ENCODE results near the gene CHURC1.
A peak's percentile ranks its signal among the peaks of the same experiment; 100 is the strongest.

CHURC1 gene

DNA sequence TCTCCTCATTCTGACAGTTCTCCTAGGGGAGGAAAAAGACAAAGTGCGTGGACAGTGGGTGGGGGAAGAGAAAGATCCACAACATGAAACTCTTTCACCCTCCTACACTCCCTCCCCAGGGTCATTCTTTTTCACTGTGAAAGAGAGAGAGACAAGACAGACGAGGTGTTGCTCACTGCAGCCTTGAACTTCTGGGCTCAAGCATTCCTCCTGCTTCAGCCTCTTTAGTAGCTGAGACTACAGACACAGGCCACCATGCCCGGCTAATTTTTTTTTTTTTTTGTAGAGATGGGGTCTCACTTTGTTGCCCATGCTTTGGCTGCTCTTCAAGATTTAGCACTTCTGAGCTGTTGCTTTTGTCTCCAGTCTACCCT lies 25.5 kb downstream of the CHURC1 start (continued):
- no peak for TF ChIP-seq ZBTB17 (tag by site-specific recombination; IDR thresholded peaks at IDR 0.05)
- TF ChIP-seq ZNF391 (tag by site-specific recombination; IDR thresholded peaks at IDR 0.05; ENCODE audit: borderline replicate concordance, low read depth), result no peak
- no peak for TF ChIP-seq SP2 (tag by site-specific recombination; IDR thresholded peaks at IDR 0.05)
- no peak for TF ChIP-seq ZNF776 (tag by site-specific recombination; IDR thresholded peaks at IDR 0.05; ENCODE audit: borderline replicate concordance)
- TF ChIP-seq ZNF558 (tag by site-specific recombination; IDR thresholded peaks at IDR 0.05), result no peak
- no peak for TF ChIP-seq PBX3 (CRISPR knock-in tag; IDR thresholded peaks at IDR 0.05)

DNA sequence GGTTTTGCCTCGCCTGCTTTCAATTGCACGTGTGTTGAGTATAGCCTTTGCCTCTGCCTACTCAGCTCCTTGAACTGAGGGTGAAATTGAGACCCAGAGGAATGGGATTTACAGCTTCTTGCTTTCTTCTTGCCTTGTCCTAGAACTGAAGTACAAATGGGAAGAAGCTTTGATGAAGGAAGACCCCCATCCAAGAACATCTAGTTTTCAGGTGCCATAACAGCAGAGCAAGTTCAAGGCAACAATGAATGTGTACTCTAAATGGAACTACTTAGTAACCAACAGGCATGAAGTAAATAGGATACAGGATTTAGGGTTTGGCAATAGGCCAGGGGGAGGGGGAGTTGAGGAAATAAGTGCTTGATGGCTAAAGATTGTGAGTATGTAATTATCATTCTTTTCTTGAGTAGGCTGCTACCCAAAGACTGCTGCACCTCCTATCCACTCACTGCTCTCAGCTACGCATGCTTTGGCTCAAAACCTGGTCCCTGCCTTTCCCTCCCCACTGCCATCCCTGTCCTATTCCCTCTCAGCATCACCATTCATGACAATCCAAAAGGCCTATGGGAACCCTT lies 26.2 kb downstream of the CHURC1 start:
- no peak overlapping the region for H3K27ac ChIP-seq (ENCODE audit: extremely low read depth, low read depth, low read length)

DNA sequence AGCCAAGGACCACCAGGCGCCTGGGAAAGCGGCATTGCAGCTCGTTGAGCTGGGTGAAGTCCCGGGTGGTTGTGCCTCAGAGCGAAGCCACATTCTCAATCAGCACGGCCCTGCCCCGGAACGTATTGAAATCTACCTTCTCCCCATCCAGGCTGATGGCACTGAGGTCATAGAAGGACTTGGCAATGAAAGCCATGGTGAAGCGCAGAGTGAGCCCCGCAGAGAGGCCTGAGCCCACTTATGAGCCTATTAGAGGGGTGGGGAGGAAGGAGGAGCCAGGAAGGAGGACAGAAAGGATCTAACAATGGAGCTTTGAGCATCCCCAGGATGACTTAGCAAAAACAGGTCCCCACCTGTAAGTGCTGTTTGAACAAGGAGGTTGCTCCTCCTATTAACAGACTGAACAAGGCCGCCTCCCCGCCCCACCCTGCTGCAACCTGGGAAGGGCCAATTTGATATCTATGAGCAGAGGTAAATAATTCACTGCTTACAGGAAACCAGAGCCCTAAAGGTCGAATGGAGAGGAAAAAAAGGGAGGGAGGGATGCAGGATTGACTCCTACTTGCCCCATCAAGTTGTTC lies 28.4 kb downstream of the CHURC1 start, which contains the start of gene GPX2:
TSS of gene GPX2 (minus strand) at position 215 of the 581 bp plus-strand sequence. CDS start at position 196, 19 bp downstream.
- POLR2A ChIA-PET, result no interaction called here

More for the DNA sequence above, 26.2 kb downstream of the CHURC1 start:
- H3K4me3 ChIP-seq (ENCODE audit: low read depth, low read length), result no peak overlapping the region
- ChIA-PET POLR2A (no interaction called here), CTCF (interaction anchor here (0.7 to 1.0 kb wide), 3 partner anchors 44 to 596 kb away, joined by 3 to 4 read pairs (median 4); no protein-coding TSS in a partner anchor)
- TF ChIP-seq SP7 (tag by site-specific recombination; IDR thresholded peaks at IDR 0.05), result peak; percentile 70
- no peak for TF ChIP-seq ZNF146 (tag by site-specific recombination; IDR thresholded peaks at IDR 0.05)
- peaks cover 9% of the 10 kb centered on the region for H3K4me1 ChIP-seq (ENCODE audit: control insufficient read depth, insufficient read depth, low read length)
- H3K9me3 ChIP-seq (ENCODE audit: control insufficient read depth, insufficient read depth, low read depth, low read length), result no peaks in the 10 kb centered on the region
- peaks cover 4 to 22% of the 10 kb centered on the region in 2 experiments; a peak in 2 of 3 replicates for H3K36me3 ChIP-seq (ENCODE audit: control insufficient read depth in 2 of 2, insufficient read depth in 1 of 2, low read length in 2 of 2)

More for the DNA sequence above, 28.4 kb downstream of the CHURC1 start, which contains the start of gene GPX2:
- Histone ChIP-seq H3K36me3 (ENCODE audit: control insufficient read depth in 2 of 2, insufficient read depth in 1 of 2, low read length in 2 of 2) (peaks cover 4 to 33% of the 10 kb centered on the region in 2 experiments; a peak in 2 of 3 replicates), H3K4me1 (ENCODE audit: control insufficient read depth, insufficient read depth, low read length) (no peaks in the 10 kb centered on the region), H3K27ac (ENCODE audit: extremely low read depth, low read depth, low read length) (no peak within 1 kb of the TSS), H3K4me3 (ENCODE audit: low read depth, low read length) (no peak within 1 kb of the TSS), H3K9me3 (ENCODE audit: control insufficient read depth, insufficient read depth, low read depth, low read length) (no peaks in the 10 kb centered on the region)
- no peak for TF ChIP-seq ZBTB11 (tag by site-specific recombination; conservative IDR thresholded peaks at IDR 0.05; ENCODE audit: low read depth)
- TF ChIP-seq ZFP41 (tag by site-specific recombination; IDR thresholded peaks at IDR 0.05; ENCODE audit: borderline replicate concordance), result no peak
- no peak for TF ChIP-seq ZNF571 (tag by site-specific recombination; IDR thresholded peaks at IDR 0.05)
- TF ChIP-seq KLF1 (tag by site-specific recombination; IDR thresholded peaks at IDR 0.05), result peak; percentile 67
- no peak for TF ChIP-seq ZNF548 (tag by site-specific recombination; IDR thresholded peaks at IDR 0.05)
- no peak for TF ChIP-seq PRDM1 (tag by site-specific recombination; IDR thresholded peaks at IDR 0.05)
- TF ChIP-seq, protein P1, sequence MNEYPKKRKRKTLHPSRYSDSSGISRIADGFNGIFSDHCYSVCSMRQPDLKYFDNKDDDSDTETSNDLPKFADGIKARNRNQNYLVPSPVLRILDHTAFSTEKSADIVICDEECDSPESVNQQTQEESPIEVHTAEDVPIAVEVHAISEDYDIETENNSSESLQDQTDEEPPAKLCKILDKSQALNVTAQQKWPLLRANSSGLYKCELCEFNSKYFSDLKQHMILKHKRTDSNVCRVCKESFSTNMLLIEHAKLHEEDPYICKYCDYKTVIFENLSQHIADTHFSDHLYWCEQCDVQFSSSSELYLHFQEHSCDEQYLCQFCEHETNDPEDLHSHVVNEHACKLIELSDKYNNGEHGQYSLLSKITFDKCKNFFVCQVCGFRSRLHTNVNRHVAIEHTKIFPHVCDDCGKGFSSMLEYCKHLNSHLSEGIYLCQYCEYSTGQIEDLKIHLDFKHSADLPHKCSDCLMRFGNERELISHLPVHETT (tag by site-specific recombination; IDR thresholded peaks at IDR 0.05), result no peak
- no peak for TF ChIP-seq ZFP69B (tag by site-specific recombination; IDR thresholded peaks at IDR 0.05)
- CTCF ChIA-PET, result interaction anchor here (0.6 to 1.4 kb wide), 3 partner anchors 18 to 51 kb away, joined by 3 read pairs; no protein-coding TSS in a partner anchor

All from HEK293 (cell line).